Hematopoietic multipotent progenitor cell treated with erythropoietin and hydrocortisone succinate and interleukin-3 and kit ligand, for 8 days (in vitro differentiated cells): ENCODE results near the gene GTF2A1L.

Experiments used
- DNase-seq: peaks from one replicate; pipeline ENCODE4 v3.0.0-alpha.2; 2015

GTF2A1L gene

GRCh38 chr2:48707466-48707865, 89.8 kb downstream of the GTF2A1L start:
- DNase-seq = no peak

DNA sequence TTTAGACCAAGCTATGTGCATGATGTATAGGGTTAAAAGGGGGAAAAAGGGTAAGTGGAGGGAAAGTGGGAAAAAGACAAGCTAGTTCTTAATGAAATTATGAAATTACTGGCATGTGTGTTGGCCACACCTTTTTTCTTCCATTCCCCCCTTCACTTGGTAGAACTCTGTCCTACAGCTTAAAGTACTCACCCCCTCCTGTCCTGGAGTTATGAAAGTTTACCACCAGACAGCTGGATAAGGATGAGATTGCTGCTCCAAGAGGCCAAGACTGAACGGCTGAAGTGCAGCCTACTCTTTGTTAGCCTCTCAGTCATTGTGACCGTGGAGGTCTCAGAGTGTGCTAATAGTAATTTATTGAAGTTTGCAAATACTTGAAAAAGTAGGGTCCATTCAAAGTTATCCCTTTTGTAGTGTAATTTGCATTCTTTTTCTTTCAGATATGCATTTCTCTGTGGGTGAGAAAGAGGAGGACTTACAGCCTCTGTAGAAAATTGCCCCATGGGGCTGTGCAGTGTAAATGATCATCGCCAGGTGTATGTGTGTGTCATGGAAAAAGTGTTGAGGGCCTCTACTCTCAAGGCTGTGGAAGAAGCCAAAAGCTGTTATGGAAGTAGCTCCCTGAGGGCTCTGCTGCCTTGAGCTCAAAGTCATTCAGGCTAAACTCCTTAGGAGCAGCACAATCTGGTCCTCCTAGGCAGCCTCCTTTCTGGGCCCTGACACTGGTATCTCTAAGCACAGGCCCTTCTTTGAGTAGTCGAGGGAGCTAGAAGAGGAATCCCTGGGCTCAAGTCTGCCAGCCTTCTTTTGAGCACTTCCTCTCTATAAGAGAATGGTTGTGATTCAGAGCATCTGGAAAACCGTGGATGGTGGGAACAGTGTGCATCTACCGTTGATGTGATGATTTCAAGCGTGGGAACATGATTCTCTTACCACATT, 91.7 kb downstream of the GTF2A1L start:
- DNase-seq = no peak

DNA sequence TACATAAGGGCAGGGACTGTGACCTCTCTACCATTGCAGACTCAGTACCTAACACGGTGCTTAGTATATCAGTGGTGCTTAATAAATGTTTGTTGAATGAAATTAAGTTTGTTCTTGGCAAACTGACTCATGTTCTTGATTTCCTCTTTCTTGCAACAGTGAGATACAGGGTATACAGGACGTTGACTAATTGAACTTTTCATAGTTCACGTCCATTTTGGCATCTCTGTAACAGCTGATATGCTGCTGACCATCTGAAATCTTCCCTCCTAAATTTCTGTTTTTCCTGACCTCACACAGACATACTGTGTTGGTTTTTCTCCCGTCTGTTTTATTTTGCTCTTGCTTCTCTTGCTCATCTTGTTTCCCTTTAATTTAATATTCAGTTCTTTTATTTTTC, 93.7 kb downstream of the GTF2A1L start:
- no peak for DNase-seq

DNA sequence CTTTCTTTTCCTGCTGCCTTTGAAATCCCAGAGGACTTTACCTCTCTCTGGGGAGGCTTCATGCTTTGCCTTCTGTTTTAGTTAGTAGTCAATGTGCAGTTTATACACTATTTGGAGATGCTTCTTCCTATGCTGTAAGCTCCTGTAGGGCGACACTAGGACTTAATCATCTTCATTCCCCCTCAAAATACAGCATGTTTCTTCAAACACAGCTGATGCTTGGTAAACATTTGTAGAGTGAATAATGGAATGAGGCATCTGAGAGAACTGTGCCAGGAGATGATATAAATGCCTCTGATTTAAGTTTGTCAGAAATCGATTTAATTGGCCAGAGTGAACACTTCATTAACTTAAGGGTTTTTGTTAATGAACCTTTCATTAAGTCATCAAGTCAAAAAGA, 94.5 kb downstream of the GTF2A1L start:
- no peak for DNase-seq

GRCh38 chr2:48713647-48714046, 96.0 kb downstream of the GTF2A1L start:
- no peak for DNase-seq

DNA sequence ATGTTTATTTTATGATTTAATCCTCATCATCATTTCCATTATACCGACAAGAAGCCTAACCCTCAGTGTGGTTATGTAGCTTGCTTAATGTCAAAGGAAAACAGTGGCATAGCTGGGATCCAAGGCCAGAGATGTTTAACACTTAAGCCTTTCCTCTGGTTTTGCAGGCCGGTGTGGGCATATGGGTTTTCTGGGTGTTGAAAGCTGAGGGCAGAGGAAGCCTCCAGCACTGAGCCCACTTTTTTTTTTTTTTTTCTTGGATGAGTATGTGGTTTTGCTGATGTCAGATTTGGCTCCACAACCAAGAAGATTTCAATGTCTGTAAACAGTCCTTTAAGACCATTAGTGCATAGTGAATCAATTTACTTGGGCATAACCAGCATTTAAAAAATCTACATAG, 96.6 kb downstream of the GTF2A1L start:
- no peak for DNase-seq

- peak; percentile 51 for DNase-seq
Observed at GRCh38 chr2:48715042-48715899, 97.6 kb downstream of the GTF2A1L start.

- no peak for DNase-seq
Observed at GRCh38 chr2:48715956-48716355, 98.3 kb downstream of the GTF2A1L start.

- no peak for DNase-seq
Observed at GRCh38 chr2:48717846-48718245, 100.2 kb downstream of the GTF2A1L start.

- DNase-seq = no peak
Observed at GRCh38 chr2:48719480-48720177, 102.0 kb downstream of the GTF2A1L start.

GRCh38 chr2:48721158-48721557, 103.5 kb downstream of the GTF2A1L start:
- DNase-seq = no peak

DNA sequence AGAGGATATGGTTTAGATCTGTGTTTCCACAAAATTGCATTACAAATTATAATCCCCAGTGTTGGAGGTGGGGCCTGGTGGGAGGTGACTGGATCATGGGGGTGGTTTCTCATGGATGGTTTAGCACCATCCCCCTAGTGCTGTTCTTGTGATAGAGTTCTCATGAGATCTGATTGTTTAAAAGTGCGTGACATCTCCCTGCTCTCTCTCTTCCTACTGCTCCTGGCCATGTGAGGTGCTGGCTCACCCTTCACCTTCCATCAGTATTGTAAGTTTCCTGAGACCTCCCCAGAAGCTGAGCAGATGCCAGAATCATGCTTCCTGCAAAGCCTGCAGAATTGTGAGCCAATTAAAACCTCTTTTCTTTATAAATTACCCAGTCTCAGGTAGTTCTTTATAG, 104.7 kb downstream of the GTF2A1L start:
- no peak for DNase-seq

GRCh38 chr2:48723129-48723528, 105.5 kb downstream of the GTF2A1L start:
- no peak for DNase-seq

DNA sequence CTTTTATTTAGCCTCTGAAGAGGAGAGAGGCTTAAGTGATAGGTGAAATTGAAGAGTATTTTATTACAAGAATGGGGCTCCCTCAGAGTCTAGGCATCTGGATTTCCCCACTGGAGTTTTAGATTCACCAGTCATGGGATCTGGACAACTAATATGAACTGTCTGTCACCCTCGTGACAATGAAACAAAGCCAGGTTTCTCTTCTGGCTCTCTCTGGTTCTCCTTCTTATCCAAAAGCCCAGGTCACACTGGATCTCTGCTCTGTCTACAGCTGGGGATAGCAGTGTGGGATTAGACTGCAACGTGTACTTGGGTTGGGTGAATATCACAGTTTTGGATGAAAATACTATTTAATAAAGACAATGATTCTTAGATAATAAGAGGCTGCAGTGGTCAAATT, 106.6 kb downstream of the GTF2A1L start:
- no peak for DNase-seq

- DNase-seq = peak; percentile 4
Observed at GRCh38 chr2:48725696-48726494, 108.2 kb downstream of the GTF2A1L start.

DNA sequence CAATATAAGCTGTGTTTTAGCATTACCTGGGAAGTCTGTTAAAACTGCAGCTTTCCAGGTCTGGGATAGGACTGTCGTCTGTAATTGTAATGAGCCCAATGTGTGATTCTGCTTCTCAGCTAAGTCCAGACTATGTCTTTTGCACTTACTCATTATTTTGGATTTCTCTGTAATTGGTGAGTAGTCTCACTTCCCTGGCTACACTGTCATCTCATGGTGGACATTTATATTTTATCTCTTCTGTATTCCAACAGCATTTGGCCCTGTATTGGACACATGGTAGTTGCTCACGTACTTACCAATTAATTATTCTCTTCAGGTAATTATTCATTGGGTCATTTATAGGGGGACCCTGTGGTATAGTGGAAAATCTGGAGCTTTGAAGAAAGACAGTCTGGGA, 109.9 kb downstream of the GTF2A1L start:
- DNase-seq = no peak

DNA sequence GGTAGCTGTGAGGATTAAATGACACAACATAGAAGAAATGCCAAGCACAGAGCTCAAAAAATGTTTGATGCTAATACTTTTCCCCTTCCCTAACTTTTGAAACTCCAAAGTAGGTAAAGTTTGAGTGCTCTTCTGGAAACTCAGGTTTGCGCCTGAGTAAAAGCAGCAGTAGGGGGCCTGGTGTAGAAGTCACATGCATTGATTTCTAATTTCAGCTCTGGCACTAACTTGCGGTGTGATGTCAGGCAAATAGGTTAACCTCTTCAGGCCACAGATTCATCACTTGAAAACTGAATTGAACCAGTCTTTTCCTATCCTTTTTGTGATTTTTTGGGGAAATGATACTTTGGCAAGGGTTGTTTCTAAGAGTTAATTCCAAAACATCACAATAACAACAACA, 110.6 kb downstream of the GTF2A1L start:
- DNase-seq = no peak

- DNase-seq = no peak
Observed at GRCh38 chr2:48728840-48729239, 111.2 kb downstream of the GTF2A1L start.
